ENCODE data around the gene GALNT10. TPM values are rescaled to one million over a fixed set of nuclear protein-coding genes. Genes with fewer than 3 reads are reported as not detected.

GALNT10 gene
- total and polyA plus RNA-seq, 2 donors from 2014 or later, result 13.0 to 44.3 TPM

DNA sequence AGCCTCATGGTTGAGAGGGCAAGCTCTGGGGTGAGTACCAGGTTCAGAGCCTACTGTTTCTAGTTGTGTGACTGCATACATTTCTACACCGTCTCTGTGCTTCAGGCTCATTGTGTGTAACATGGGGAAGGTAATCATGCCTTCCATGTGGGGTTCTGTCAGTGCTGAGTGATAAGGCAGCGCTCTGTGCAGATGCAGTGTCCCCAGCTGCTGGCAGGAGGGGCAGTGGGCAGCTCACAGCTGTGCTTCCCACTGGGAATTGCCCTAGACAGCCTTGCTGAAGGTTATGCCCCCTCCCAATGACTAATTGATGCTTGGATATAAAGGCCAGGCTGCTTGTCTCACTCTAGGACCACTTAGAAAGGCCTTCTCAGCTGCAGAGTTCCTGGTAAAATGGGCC lies 133.5 kb downstream of the GALNT10 start:
- no peak overlapping the region for H3K4me3 ChIP-seq (ENCODE audit: low read length in 3 of 3)
- H3K27ac ChIP-seq (ENCODE audit: low read depth in 2 of 2, low read length in 2 of 2), result no peak overlapping the region
- H3K4me1 ChIP-seq (ENCODE audit: control insufficient read depth in 2 of 3, insufficient read depth in 2 of 3, low read depth in 1 of 3, low read length in 3 of 3), result peaks cover 0 to under 1% (median 0%) of the 10 kb centered on the region in 3 donors
- no peaks in the 10 kb centered on the region for H3K36me3 ChIP-seq (ENCODE audit: control insufficient read depth in 2 of 3, insufficient read depth in 3 of 3, low read length in 3 of 3)
- FAIRE-seq (no peak), DNase-seq (no peak)
- TF ChIP-seq, protein P1, sequence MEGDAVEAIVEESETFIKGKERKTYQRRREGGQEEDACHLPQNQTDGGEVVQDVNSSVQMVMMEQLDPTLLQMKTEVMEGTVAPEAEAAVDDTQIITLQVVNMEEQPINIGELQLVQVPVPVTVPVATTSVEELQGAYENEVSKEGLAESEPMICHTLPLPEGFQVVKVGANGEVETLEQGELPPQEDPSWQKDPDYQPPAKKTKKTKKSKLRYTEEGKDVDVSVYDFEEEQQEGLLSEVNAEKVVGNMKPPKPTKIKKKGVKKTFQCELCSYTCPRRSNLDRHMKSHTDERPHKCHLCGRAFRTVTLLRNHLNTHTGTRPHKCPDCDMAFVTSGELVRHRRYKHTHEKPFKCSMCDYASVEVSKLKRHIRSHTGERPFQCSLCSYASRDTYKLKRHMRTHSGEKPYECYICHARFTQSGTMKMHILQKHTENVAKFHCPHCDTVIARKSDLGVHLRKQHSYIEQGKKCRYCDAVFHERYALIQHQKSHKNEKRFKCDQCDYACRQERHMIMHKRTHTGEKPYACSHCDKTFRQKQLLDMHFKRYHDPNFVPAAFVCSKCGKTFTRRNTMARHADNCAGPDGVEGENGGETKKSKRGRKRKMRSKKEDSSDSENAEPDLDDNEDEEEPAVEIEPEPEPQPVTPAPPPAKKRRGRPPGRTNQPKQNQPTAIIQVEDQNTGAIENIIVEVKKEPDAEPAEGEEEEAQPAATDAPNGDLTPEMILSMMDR (IDR thresholded peaks at IDR 0.05; ENCODE audit: borderline replicate concordance, extremely low read depth, insufficient read depth), result no peak
- no peaks in the 10 kb centered on the region for H3K27me3 ChIP-seq (ENCODE audit: control insufficient read depth, insufficient read depth, low read length)
- intact Hi-C loops (cut with DNase I), result no loop called here
- H3K9ac ChIP-seq (ENCODE audit: low read length in 3 of 3), result no peak overlapping the region
- H3K9me3 ChIP-seq (ENCODE audit: control insufficient read depth in 2 of 3, insufficient read depth in 1 of 3, low read length in 3 of 3), result no peaks in the 10 kb centered on the region

DNA sequence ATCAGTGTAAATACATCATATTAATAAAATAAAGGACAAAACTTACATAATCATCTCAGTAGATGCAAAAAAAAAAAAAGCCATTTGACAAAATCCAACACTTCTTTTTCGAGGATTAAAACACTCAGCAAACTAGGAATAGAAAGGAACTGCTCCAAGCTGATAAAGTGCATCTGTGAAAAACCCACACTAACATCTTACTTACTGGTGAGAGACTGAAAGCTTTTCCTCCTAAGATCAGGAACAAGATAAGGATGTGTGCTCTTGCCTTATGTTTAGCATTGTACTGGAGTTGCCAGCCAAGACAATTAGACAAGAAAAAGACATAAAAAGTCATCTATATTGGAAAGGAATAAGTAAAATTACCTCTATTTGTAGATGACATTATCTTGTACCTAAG lies 135.0 kb downstream of the GALNT10 start:
- H3K27ac ChIP-seq (ENCODE audit: low read depth in 2 of 2, low read length in 2 of 2), result no peak overlapping the region
- no peaks in the 10 kb centered on the region for H3K4me1 ChIP-seq (ENCODE audit: control insufficient read depth in 2 of 3, insufficient read depth in 2 of 3, low read depth in 1 of 3, low read length in 3 of 3)
- DNase-seq (no peak), FAIRE-seq (no peak)
- intact Hi-C loops (cut with DNase I), result no loop called here
- H3K9ac ChIP-seq (ENCODE audit: low read length in 3 of 3), result no peak overlapping the region
- H3K9me3 ChIP-seq (ENCODE audit: control insufficient read depth in 2 of 3, insufficient read depth in 1 of 3, low read length in 3 of 3), result no peaks in the 10 kb centered on the region
- H3K27me3 ChIP-seq (ENCODE audit: control insufficient read depth, insufficient read depth, low read length), result no peaks in the 10 kb centered on the region
- H3K36me3 ChIP-seq (ENCODE audit: control insufficient read depth in 2 of 3, insufficient read depth in 3 of 3, low read length in 3 of 3), result peaks cover 0 to 4% (median 0%) of the 10 kb centered on the region in 3 donors
- H3K4me3 ChIP-seq (ENCODE audit: low read length in 3 of 3), result no peak overlapping the region
- TF ChIP-seq, protein P1 (IDR thresholded peaks at IDR 0.05; ENCODE audit: borderline replicate concordance, extremely low read depth, insufficient read depth), result no peak

DNA sequence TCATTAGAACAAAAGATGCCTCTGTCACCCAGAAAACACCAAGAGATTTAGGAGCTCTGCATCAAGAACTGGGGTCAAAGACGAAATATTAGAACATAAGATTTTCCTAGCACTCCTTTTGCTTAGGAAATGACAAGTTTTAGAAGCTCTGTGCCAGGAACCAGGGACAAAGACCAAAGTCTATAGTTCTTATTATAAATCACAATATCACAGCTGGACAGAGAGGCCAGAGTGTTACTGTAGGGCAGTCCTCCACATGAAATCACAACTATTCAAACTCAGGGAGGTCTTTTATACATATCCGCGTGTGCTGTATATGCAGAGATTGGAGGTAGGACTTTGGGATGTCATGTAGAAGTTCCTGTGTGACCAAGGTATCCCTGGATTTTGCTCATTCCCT lies 138.5 kb downstream of the GALNT10 start:
- DNase-seq (no peak), FAIRE-seq (no peak)
- intact Hi-C loops (cut with DNase I), result no loop called here

More for the DNA sequence above, 138.5 kb downstream of the GALNT10 start:
- Histone ChIP-seq H3K27ac (ENCODE audit: low read depth in 2 of 2, low read length in 2 of 2) (no peak overlapping the region), H3K9me3 (ENCODE audit: control insufficient read depth in 2 of 3, insufficient read depth in 1 of 3, low read length in 3 of 3) (no peaks in the 10 kb centered on the region), H3K27me3 (ENCODE audit: control insufficient read depth, insufficient read depth, low read length) (no peaks in the 10 kb centered on the region), H3K9ac (ENCODE audit: low read length in 3 of 3) (no peak overlapping the region), H3K4me3 (ENCODE audit: low read length in 3 of 3) (no peak overlapping the region), H3K4me1 (ENCODE audit: control insufficient read depth in 2 of 3, insufficient read depth in 2 of 3, low read depth in 1 of 3, low read length in 3 of 3) (no peaks in the 10 kb centered on the region), H3K36me3 (ENCODE audit: control insufficient read depth in 2 of 3, insufficient read depth in 3 of 3, low read length in 3 of 3) (peaks cover 0 to 4% (median 0%) of the 10 kb centered on the region in 3 donors)
- TF ChIP-seq, protein P1 (IDR thresholded peaks at IDR 0.05; ENCODE audit: borderline replicate concordance, extremely low read depth, insufficient read depth), result no peak
